ENCODE data around the gene SMKR1.
"Not testable (repeated sequence)": the region's sequence is repeated elsewhere in the genome, so short reads cannot be mapped to it uniquely, and the experiment has no call there.

Gene SMKR1

GRCh38 chr7:129525225-129525862 is 23.0 kb downstream of the SMKR1 start:
- no peak for TF ChIP-seq CTCF (IDR thresholded peaks at IDR 0.05)
- TF ChIP-seq ZFX (IDR thresholded peaks at IDR 0.05; ENCODE audit: borderline replicate concordance), result no peak
- H3K27ac ChIP-seq, result no peak overlapping the region

- TF ChIP-seq CTCF (IDR thresholded peaks at IDR 0.05), result no peak
- no peak for TF ChIP-seq ZFX (IDR thresholded peaks at IDR 0.05; ENCODE audit: borderline replicate concordance)
- H3K27ac ChIP-seq, result no peak overlapping the region
These were observed 27.3 kb downstream of the SMKR1 start for GRCh38 chr7:129529643-129530042.

DNA sequence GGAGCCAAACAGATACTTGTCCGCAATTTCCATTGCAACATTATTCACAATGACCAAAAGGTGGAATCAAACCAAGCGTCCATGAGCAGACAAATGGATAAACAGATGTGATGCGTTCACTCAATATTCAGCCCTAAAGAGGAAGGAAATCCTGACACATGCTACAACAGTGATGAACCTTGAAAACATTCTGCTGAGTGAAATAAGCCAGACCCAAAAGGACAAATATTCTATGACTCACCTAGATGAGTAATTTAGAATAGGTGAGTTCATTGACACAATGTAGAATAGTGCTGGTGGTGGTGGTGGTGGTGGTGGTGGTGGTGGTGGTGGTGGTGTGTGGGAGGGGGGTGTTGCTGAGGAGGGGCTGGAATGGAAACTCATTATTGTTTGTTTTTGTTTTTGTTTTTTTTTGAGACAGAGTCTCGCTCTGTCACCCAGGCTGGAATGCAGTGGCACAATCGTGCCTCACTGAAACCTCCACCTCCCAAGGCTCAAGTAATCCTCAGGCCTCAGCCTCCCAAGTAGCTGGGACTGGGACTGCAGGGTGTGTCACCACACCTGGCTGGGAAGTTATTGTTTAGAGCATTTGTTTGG is 28.6 kb downstream of the SMKR1 start:
- no peak for TF ChIP-seq CTCF (IDR thresholded peaks at IDR 0.05)
- no peak for TF ChIP-seq ZFX (IDR thresholded peaks at IDR 0.05; ENCODE audit: borderline replicate concordance)
- H3K27ac ChIP-seq, result no peak overlapping the region

DNA sequence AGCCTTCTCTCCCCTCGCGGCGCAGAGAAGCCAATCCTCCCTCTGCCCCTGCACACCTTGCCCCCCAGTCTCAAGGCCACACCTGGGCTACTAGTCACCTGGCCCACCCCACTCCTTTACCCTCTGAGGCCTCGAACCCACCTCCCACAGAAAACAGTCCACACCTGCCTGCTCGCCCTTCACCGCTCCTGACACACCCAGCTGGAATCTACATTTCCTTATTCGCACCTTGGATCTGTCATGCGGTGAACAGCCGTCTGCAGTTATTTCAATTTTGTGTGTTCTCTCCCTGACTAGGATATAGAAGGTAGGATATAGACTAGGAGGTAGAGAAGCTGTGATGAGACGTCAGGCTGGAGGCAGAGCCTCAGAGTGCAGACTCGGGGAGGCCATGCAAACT is 29.4 kb downstream of the SMKR1 start:
- no peak overlapping the region for H3K27ac ChIP-seq
- TF ChIP-seq CTCF (IDR thresholded peaks at IDR 0.05), result no peak
- no peak for TF ChIP-seq ZFX (IDR thresholded peaks at IDR 0.05; ENCODE audit: borderline replicate concordance)

- TF ChIP-seq CTCF (IDR thresholded peaks at IDR 0.05) (no peak), ZFX (IDR thresholded peaks at IDR 0.05; ENCODE audit: borderline replicate concordance) (no peak)
- no peak overlapping the region for H3K27ac ChIP-seq
These were observed 30.0 kb downstream of the SMKR1 start for GRCh38 chr7:129532375-129532774.

- H3K27ac ChIP-seq, result not testable (repeated sequence)
These were observed 32.4 kb downstream of the SMKR1 start for GRCh38 chr7:129534558-129535274.

GRCh38 chr7:129535896-129536295 is 33.6 kb downstream of the SMKR1 start:
- no peak for TF ChIP-seq ZFX (IDR thresholded peaks at IDR 0.05; ENCODE audit: borderline replicate concordance)
- TF ChIP-seq CTCF (IDR thresholded peaks at IDR 0.05), result no peak

More at GRCh38 chr7:129535896-129536295, 33.6 kb downstream of the SMKR1 start:
- no peak overlapping the region for H3K27ac ChIP-seq
